Liver (tissue), 9 donors: ENCODE results near the gene PSMD11. TPM values are rescaled to one million over a fixed set of nuclear protein-coding genes. Genes with fewer than 3 reads are reported as not detected.
A peak's percentile ranks its signal among the peaks of the same experiment; 100 is the strongest.

Experiments used
- DNase-seq: peaks from one replicate; pipeline ENCODE4 v3.0.0-alpha.2; 2017; ENCODE audit warnings: low spot score
- H3K27ac ChIP-seq, 2 donors: one replicate each; pipeline ENCODE4 v1.7.0; 2013; ENCODE audit warnings: inconsistent platforms in 2 of 2, low read length in 2 of 2, control low read depth in 1 of 2, low read depth in 1 of 2, mild to moderate bottlenecking in 1 of 2
- H3K27me3 ChIP-seq, 4 donors: one replicate each; pipeline versions ENCODE4 v1.6.1 to v1.7.0; 2013; ENCODE audit warnings: low read length in 3 of 4, inconsistent platforms in 1 of 4, mild to moderate bottlenecking in 1 of 4, moderate library complexity in 1 of 4; ENCODE audit not compliant: control insufficient read depth in 4 of 4, insufficient read depth in 4 of 4
- H3K36me3 ChIP-seq, 4 donors: one replicate each; pipeline versions ENCODE4 v1.6.1 to v1.7.0; 2013; ENCODE audit warnings: low read length in 3 of 4, mild to moderate bottlenecking in 3 of 4, low read depth in 1 of 4, moderate library complexity in 1 of 4; ENCODE audit not compliant: control insufficient read depth in 4 of 4, insufficient read depth in 3 of 4
- H3K4me1 ChIP-seq, 4 donors: one replicate each; pipeline versions ENCODE4 v1.6.1 to v1.7.0; 2013; ENCODE audit warnings: low read length in 3 of 4, mild to moderate bottlenecking in 3 of 4, moderate library complexity in 1 of 4; ENCODE audit not compliant: control insufficient read depth in 4 of 4, insufficient read depth in 4 of 4
- H3K4me3 ChIP-seq, 3 donors: one replicate each; pipeline versions ENCODE4 v1.6.1 to v1.7.0; 2013; ENCODE audit warnings: low read length in 3 of 3, control low read depth in 1 of 3, low read depth in 1 of 3, mild to moderate bottlenecking in 1 of 3
- H3K9ac ChIP-seq, 2 donors: one replicate each; pipeline ENCODE4 v1.7.0; 2013; ENCODE audit warnings: low read length in 2 of 2, mild to moderate bottlenecking in 2 of 2, moderate library complexity in 2 of 2, control low read depth in 1 of 2, low read depth in 1 of 2
- H3K9me3 ChIP-seq, 4 donors: one replicate each; pipeline versions ENCODE4 v1.6.1 to v1.7.0; 2013; ENCODE audit warnings: low read length in 3 of 4; ENCODE audit not compliant: control insufficient read depth in 4 of 4
- CTCF ChIP-seq: fragments of 150-350 bp; IDR thresholded peaks from 2 replicates; pipeline ENCODE4 v1.5.1; 2017; ENCODE audit warnings: improper control_type of control experiment, low read depth, low read length; ENCODE audit not compliant: missing input control
- EGR1 ChIP-seq, 2 donors: IDR thresholded peaks; 2 replicates each; pipeline ENCODE4 v1.6.1; 2016 to 2018; ENCODE audit warnings: antibody characterized with exemption in 2 of 2, low read depth in 2 of 2
- FOXA1 ChIP-seq: IDR thresholded peaks from 2 replicates; pipeline ENCODE4 v1.6.1; 2016; ENCODE audit warnings: antibody characterized with exemption
- FOXA2 ChIP-seq: IDR thresholded peaks from 2 replicates; pipeline ENCODE4 v1.6.1; 2016; ENCODE audit warnings: antibody characterized with exemption
- GABPA ChIP-seq, 2 donors: IDR thresholded peaks in 1 of 2; conservative IDR thresholded peaks in 1 of 2; 2 replicates each; pipeline ENCODE4 v1.6.1; 2016; ENCODE audit warnings: antibody characterized with exemption in 2 of 2, mild to moderate bottlenecking in 1 of 2, moderate library complexity in 1 of 2
- HNF4A ChIP-seq, 2 donors: conservative IDR thresholded peaks; 2 replicates each; pipeline ENCODE4 v1.6.1; 2016; ENCODE audit warnings: antibody characterized with exemption in 2 of 2, mild to moderate bottlenecking in 2 of 2
- HNF4G ChIP-seq: IDR thresholded peaks from 2 replicates; pipeline ENCODE4 v1.6.1; 2016; ENCODE audit warnings: antibody characterized with exemption
- MAX ChIP-seq: IDR thresholded peaks from 2 replicates; pipeline ENCODE4 v1.6.1; 2016; ENCODE audit warnings: antibody characterized with exemption
- NR2F2 ChIP-seq: IDR thresholded peaks from 2 replicates; pipeline ENCODE4 v1.6.1; 2016; ENCODE audit warnings: antibody characterized with exemption
- RAD21 ChIP-seq, 2 donors: IDR thresholded peaks; 2 replicates each; pipeline ENCODE4 v1.6.1; 2016; ENCODE audit warnings: antibody characterized with exemption in 2 of 2, mild to moderate bottlenecking in 2 of 2
- REST ChIP-seq: IDR thresholded peaks from 2 replicates; pipeline ENCODE4 v1.6.1; 2016; ENCODE audit warnings: antibody characterized with exemption, mild to moderate bottlenecking
- RXRA ChIP-seq, 2 donors: IDR thresholded peaks; 2 replicates each; pipeline ENCODE4 v1.6.1; 2017 to 2018; ENCODE audit warnings: antibody characterized with exemption in 2 of 2, mild to moderate bottlenecking in 1 of 2
- SP1 ChIP-seq: IDR thresholded peaks from 2 replicates; pipeline ENCODE4 v1.6.1; 2018; ENCODE audit warnings: antibody characterized with exemption, mild to moderate bottlenecking
- TAF1 ChIP-seq: conservative IDR thresholded peaks from 2 replicates; pipeline ENCODE4 v1.6.1; 2016; ENCODE audit warnings: antibody characterized with exemption, mild to moderate bottlenecking
- YY1 ChIP-seq: IDR thresholded peaks from 2 replicates; pipeline ENCODE4 v1.6.1; 2016; ENCODE audit warnings: antibody characterized with exemption, mild to moderate bottlenecking
- ZBTB33 ChIP-seq: IDR thresholded peaks from 2 replicates; pipeline ENCODE4 v1.6.1; 2016; ENCODE audit warnings: antibody characterized with exemption
- WGBS: extraction: QIAGEN DNeasy Blood & Tissue Kit; methylation state at CpG from one replicate; pipeline ENCODE4 v1.1.7; 2013; 5-methylcytosine and 5-hydroxymethylcytosine counted together
- polyA plus RNA-seq, 2 donors: library from polyadenylated mRNA; stranded (reverse) in 1 of 2; unstranded in 1 of 2; fragments of 200-250 nt in 1 of 2; fragments of >200 nt in 1 of 2; fragmentation: Nextera tagmentation in 1 of 2; extraction: Ambion mirVana in 1 of 2; gene quantifications; one replicate each; pipeline versions ENCODE4 v1.2.1 to v1.2.3, GENCODE V29; 2013 to 2015
- total RNA-seq, 2 donors: library from RNA; depleted of rRNA; stranded (reverse); fragments of >200 nt; gene quantifications; one replicate each; pipeline ENCODE4 v1.2.3, GENCODE V29; 2014
- donor health status: healthy.
- donor health status: healthy.
- donor health status: healthy.
- donor health status: healthy.
- donor health status: healthy.

The PSMD11 gene
- total RNA-seq (10 to 100 TPM; 53.4 to 83.0 TPM), polyA plus RNA-seq (10 to 100 TPM; 42.1 to 97.4 TPM)

- Histone ChIP-seq H3K36me3 (peaks cover 3 to 18% (median 10%) of the 10 kb centered on the region in 4 donors), H3K27me3 (no peaks in the 10 kb centered on the region), H3K4me1 (peaks cover 1 to 14% (median 10%) of the 10 kb centered on the region in 4 donors), H3K9ac (peak within 1 kb of the TSS; percentile 73 to 88), H3K27ac (peak within 1 kb of the TSS; percentile 81 to 92), H3K9me3 (no peaks in the 10 kb centered on the region), H3K4me3 (peak within 1 kb of the TSS; percentile 91 to 98 (median 97))
- DNase-seq = peak; percentile 96
- under 1% methylated on average over 74 of the region's 74 CpGs for WGBS
- TF ChIP-seq GABPA (IDR thresholded peaks at IDR 0.05 in 1 of 2, conservative IDR thresholded peaks at IDR 0.05 in 1 of 2) (peak; percentile 82 to 93), RXRA (IDR thresholded peaks at IDR 0.05) (peak in 1 of 2 donors; percentile 14), TAF1 (peak; percentile 40), EGR1 (IDR thresholded peaks at IDR 0.05; ENCODE audit: low read depth in 2 of 2) (no peak), HNF4G (no peak), NR2F2 (no peak), SP1 (peak; percentile 51), YY1 (peak; percentile 97), HNF4A (conservative IDR thresholded peaks at IDR 0.05) (no peak), REST (peak; percentile 71), MAX (no peak), RAD21 (IDR thresholded peaks at IDR 0.05) (peak; percentile 50 to 66), CTCF (peak; percentile 77), FOXA1 (no peak)
Observed at GRCh38 chr17:32444301-32445073, at the start of gene PSMD11. Gene PSMD11 (plus strand): TSS chr17:32444510. CDS start chr17:32444524, 14 bp downstream.

- Histone ChIP-seq H3K9me3 (no peaks in the 10 kb centered on the region), H3K27ac (no peak overlapping the region), H3K4me3 (no peak overlapping the region), H3K9ac (no peak overlapping the region), H3K4me1 (no peaks in the 10 kb centered on the region), H3K36me3 (no peaks in the 10 kb centered on the region), H3K27me3 (no peaks in the 10 kb centered on the region)
- 81% methylated on average over 5 of the region's 5 CpGs for WGBS
- no peak for DNase-seq
- TF ChIP-seq NR2F2 = no peak
- no peak for TF ChIP-seq MAX
- TF ChIP-seq FOXA1 = no peak
- no peak for TF ChIP-seq FOXA2
- no peak for TF ChIP-seq CTCF
- TF ChIP-seq HNF4G = no peak
- TF ChIP-seq YY1 = no peak
- no peak for TF ChIP-seq EGR1 (IDR thresholded peaks at IDR 0.05; ENCODE audit: low read depth in 2 of 2)
- TF ChIP-seq TAF1 = no peak
- no peak for TF ChIP-seq ZBTB33
- TF ChIP-seq RAD21 (IDR thresholded peaks at IDR 0.05) = no peak
- no peak for TF ChIP-seq RXRA (IDR thresholded peaks at IDR 0.05)
Observed at GRCh38 chr17:32396343-32396742, 48.0 kb upstream of the PSMD11 start.
